Measurements from ENCODE around the gene KCNH1. TPM values are rescaled to one million over a fixed set of nuclear protein-coding genes. Genes with fewer than 3 reads are reported as not detected.

The KCNH1 gene
- total and polyA plus RNA-seq, 2 experiments from 2014 or later: 0.28 TPM; not detected in 1

GRCh38 chr1:210723646-210724045 is 410.3 kb downstream of the KCNH1 start (continued):
- TF ChIP-seq POLR2AphosphoS5 (IDR thresholded peaks at IDR 0.05; ENCODE audit: low read depth) (no peak), ZNF114 (CRISPR knock-in tag; IDR thresholded peaks at IDR 0.05) (no peak), NANOG (IDR thresholded peaks at IDR 0.05; ENCODE audit: borderline replicate concordance) (no peak), ZNF462 (CRISPR knock-in tag; IDR thresholded peaks at IDR 0.05) (no peak), CREB1 (CRISPR knock-in tag; IDR thresholded peaks at IDR 0.05; ENCODE audit: low read depth) (no peak), ZNF331 (CRISPR knock-in tag; IDR thresholded peaks at IDR 0.05; ENCODE audit: low read depth) (no peak)

GRCh38 chr1:210722410-210723081 is 411.4 kb downstream of the KCNH1 start:
- H3K4me1 ChIP-seq (ENCODE audit: insufficient read depth): no peaks in the 10 kb centered on the region
- H3K36me3 ChIP-seq (ENCODE audit: insufficient read depth): no peaks in the 10 kb centered on the region
- no peak overlapping the region for H3K4me2 ChIP-seq
- no peaks in the 10 kb centered on the region for H3K27me3 ChIP-seq (ENCODE audit: insufficient read depth)
- no peak overlapping the region for H3K4me3 ChIP-seq
- DNase-seq (ENCODE audit: low spot score) (no peak), ATAC-seq (no peak)
- H2AFZ ChIP-seq: no peak overlapping the region
- Mint-ChIP-seq H3K4me3 (no peak overlapping the region), H3K9me3 (no peaks in the 10 kb centered on the region), H3K4me1 (no peaks in the 10 kb centered on the region), H3K36me3 (ENCODE audit: low read depth) (no peaks in the 10 kb centered on the region), H3K27ac (no peak overlapping the region), H3K27me3 (ENCODE audit: insufficient read depth, low read depth, poor library complexity) (peaks cover 5% of the 10 kb centered on the region)
- no peak overlapping the region for H3K27ac ChIP-seq (ENCODE audit: low read depth)
- no peaks in the 10 kb centered on the region for H3K9me2 ChIP-seq (ENCODE audit: insufficient read depth)
- no peaks in the 10 kb centered on the region for H3F3A ChIP-seq (replicated peaks; ENCODE audit: low read depth)
- H4K20me1 ChIP-seq (replicated peaks; ENCODE audit: insufficient read depth): no peaks in the 10 kb centered on the region
- no peaks in the 10 kb centered on the region for H3K79me2 ChIP-seq (replicated peaks; ENCODE audit: insufficient read depth)
- TF ChIP-seq CREB1 (CRISPR knock-in tag; IDR thresholded peaks at IDR 0.05; ENCODE audit: low read depth) (no peak), EZH2phosphoT487 (IDR thresholded peaks at IDR 0.05; ENCODE audit: unreplicated experiment) (no peak), ETS1 (IDR thresholded peaks at IDR 0.05) (no peak), CTCF (conservative IDR thresholded peaks at IDR 0.05; ENCODE audit: low read depth in 2 of 2) (no peak), EZH2 (IDR thresholded peaks at IDR 0.05; ENCODE audit: low read depth, unreplicated experiment) (no peak), POLR2AphosphoS5 (IDR thresholded peaks at IDR 0.05; ENCODE audit: low read depth) (no peak), REST (IDR thresholded peaks at IDR 0.05; ENCODE audit: unreplicated experiment) (no peak), ZNF114 (CRISPR knock-in tag; IDR thresholded peaks at IDR 0.05) (no peak)

Measured in GM23338 (cell line).